H1 (cell line): ENCODE data around the gene RGL1. TPM values are rescaled to one million over a fixed set of nuclear protein-coding genes. Genes with fewer than 3 reads are reported as not detected.

Experiments used
- CTCF ChIA-PET: fragments of 300-600 bp; sonication (Branson Sonifier 250); formaldehyde crosslinking; loops from one replicate; lab custom pipeline; 2021; ENCODE audit not compliant: partially characterized antibody; lab: Charles Lee
- POLR2A ChIA-PET: fragments of 300-600 bp; sonication (Branson Sonifier 250); formaldehyde crosslinking; loops from one replicate; lab custom pipeline; 2021; ENCODE audit warnings: inconsistent platforms; ENCODE audit not compliant: partially characterized antibody; lab: Charles Lee
- DNase-seq, 2 experiments: peaks; one replicate each; pipeline versions ENCODE4 v3.0.0 to v3.0.0-alpha.2; 2010 to 2022; ENCODE audit warnings: low spot score in 2 of 2, low read depth in 1 of 2, mixed read lengths in 1 of 2
- FAIRE-seq: peaks from 2 replicates; lab custom pipeline; 2011; peaks lifted over from hg19 to GRCh38; lab: Jason Lieb, UNC
- H2AFZ ChIP-seq: 2 replicates; pipeline ENCODE4 v1.8.1; 2012; ENCODE audit warnings: low read length, inconsistent platforms
- H2AK5ac ChIP-seq: 2 replicates; pipeline ENCODE4 v1.6.1; 2013; ENCODE audit warnings: low read depth, low read length
- H2BK120ac ChIP-seq: replicated peaks from 2 replicates; pipeline ENCODE3; 2013; ENCODE audit warnings: low read depth, low read length, inconsistent platforms
- H2BK12ac ChIP-seq: 2 replicates; pipeline ENCODE4 v1.6.1; 2013; ENCODE audit warnings: low read depth, low read length
- H2BK15ac ChIP-seq: 2 replicates; pipeline ENCODE4 v1.6.1; 2013; ENCODE audit warnings: low read length
- H2BK20ac ChIP-seq: 2 replicates; pipeline ENCODE4 v1.6.1; 2013; ENCODE audit warnings: low read length
- H2BK5ac ChIP-seq: 2 replicates; pipeline ENCODE4 v1.6.1; 2013; ENCODE audit warnings: low read depth, low read length
- H3K14ac ChIP-seq: 2 replicates; pipeline ENCODE4 v1.6.1; 2013; ENCODE audit warnings: inconsistent platforms; ENCODE audit not compliant: insufficient read length
- H3K18ac ChIP-seq: 2 replicates; pipeline ENCODE4 v1.6.1; 2013; ENCODE audit warnings: low read length; ENCODE audit errors: extremely low read depth
- H3K23ac ChIP-seq: 2 replicates; pipeline ENCODE4 v1.6.1; 2013; ENCODE audit warnings: inconsistent platforms; ENCODE audit not compliant: insufficient read length
- H3K23me2 ChIP-seq: 2 replicates; pipeline ENCODE4 v1.6.1; 2013; ENCODE audit warnings: low read depth, low read length
- H3K27ac ChIP-seq: 2 replicates; pipeline ENCODE4 v1.6.1; 2011; ENCODE audit warnings: low read depth, low read length, inconsistent platforms
- H3K27me3 ChIP-seq, 4 experiments: replicated peaks in 1 of 4; 1 replicate in 1 of 4; 2 replicates in 3 of 4; pipeline versions ENCODE4 v1.6.1 to v1.8.1; 2011 to 2013; ENCODE audit warnings: low read length in 3 of 4, mild to moderate bottlenecking in 3 of 4, inconsistent platforms in 2 of 4, mixed read lengths in 2 of 4, moderate library complexity in 1 of 4; ENCODE audit not compliant: control insufficient read depth in 3 of 4, insufficient read depth in 3 of 4; ENCODE audit errors: extremely low read depth in 1 of 4
- H3K36me3 ChIP-seq, 4 experiments: 2 replicates each; pipeline versions ENCODE4 v1.6.1 to v1.8.1; 2011 to 2013; ENCODE audit warnings: mild to moderate bottlenecking in 4 of 4, low read length in 3 of 4, moderate library complexity in 2 of 4, control low read depth in 1 of 4, inconsistent platforms in 1 of 4; ENCODE audit not compliant: insufficient read depth in 4 of 4, control insufficient read depth in 2 of 4
- H3K4ac ChIP-seq: replicated peaks from 2 replicates; pipeline ENCODE3; 2013; ENCODE audit warnings: low read length, low read depth, mixed read lengths, inconsistent platforms; ENCODE audit not compliant: insufficient read length
- H3K4me1 ChIP-seq, 4 experiments: replicated peaks in 1 of 4; 1 replicate in 1 of 4; 2 replicates in 3 of 4; pipeline versions ENCODE4 v1.6.1 to v1.8.1; 2011 to 2013; ENCODE audit warnings: low read length in 3 of 4, inconsistent platforms in 2 of 4, mixed read lengths in 1 of 4; ENCODE audit not compliant: insufficient read depth in 4 of 4, control insufficient read depth in 3 of 4
- H3K4me2 ChIP-seq, 2 experiments: 2 replicates each; pipeline versions ENCODE4 v1.6.1 to v1.8.1; 2011 to 2013; ENCODE audit warnings: low read depth in 2 of 2, low read length in 2 of 2, control low read depth in 1 of 2, inconsistent platforms in 1 of 2, mild to moderate bottlenecking in 1 of 2; ENCODE audit not compliant: insufficient read depth in 1 of 2
- H3K4me3 ChIP-seq, 4 experiments: fragments of 200-600, 300-600 bp in 1 of 4; sonication (generic), shearing (Covaris generic), sonication (Bioruptor Twin) in 1 of 4; 2 replicates each; pipeline versions ENCODE4 v1.5.1 to v1.8.1; 2011 to 2016; ENCODE audit warnings: low read length in 4 of 4, low read depth in 3 of 4, control low read depth in 2 of 4, inconsistent platforms in 2 of 4, mild to moderate bottlenecking in 2 of 4, mixed read lengths in 1 of 4, moderate library complexity in 1 of 4; ENCODE audit not compliant: insufficient read depth in 2 of 4; ENCODE audit errors: extremely low read depth in 1 of 4
- H3K56ac ChIP-seq: replicated peaks from 2 replicates; pipeline ENCODE3; 2013; ENCODE audit warnings: low read depth, mild to moderate bottlenecking, mixed read lengths, low read length, inconsistent platforms; ENCODE audit not compliant: insufficient read length
- H3K79me1 ChIP-seq: 2 replicates; pipeline ENCODE4 v1.6.1; 2013; ENCODE audit warnings: low read depth, low read length, control low read depth
- H3K79me2 ChIP-seq, 2 experiments: 2 replicates each; pipeline versions ENCODE4 v1.6.1 to v1.8.1; 2012 to 2013; ENCODE audit warnings: low read length in 2 of 2, mild to moderate bottlenecking in 2 of 2, inconsistent platforms in 1 of 2; ENCODE audit not compliant: insufficient read depth in 2 of 2, control insufficient read depth in 1 of 2
- H3K9ac ChIP-seq, 4 experiments: replicated peaks in 1 of 4; 1 replicate in 1 of 4; 2 replicates in 3 of 4; pipeline versions ENCODE4 v1.6.1 to v1.8.1; 2011 to 2013; ENCODE audit warnings: low read depth in 3 of 4, low read length in 3 of 4, control low read depth in 2 of 4, mild to moderate bottlenecking in 2 of 4, moderate library complexity in 2 of 4, inconsistent platforms in 1 of 4; ENCODE audit errors: extremely low read depth in 1 of 4
- H3K9me3 ChIP-seq, 2 experiments: 2 replicates each; pipeline versions ENCODE4 v1.6.1 to v1.8.1; 2012 to 2013; ENCODE audit warnings: mild to moderate bottlenecking in 2 of 2, moderate library complexity in 2 of 2, control low read depth in 1 of 2, inconsistent platforms in 1 of 2, low read depth in 1 of 2, low read length in 1 of 2, mixed read lengths in 1 of 2; ENCODE audit not compliant: insufficient read depth in 2 of 2
- H4K20me1 ChIP-seq, 2 experiments: replicated peaks in 1 of 2; 2 replicates each; pipeline versions ENCODE3 to v1.8.1; 2011 to 2013; ENCODE audit warnings: inconsistent platforms in 2 of 2, low read length in 2 of 2, mild to moderate bottlenecking in 1 of 2; ENCODE audit not compliant: insufficient read depth in 2 of 2, control insufficient read depth in 1 of 2
- H4K5ac ChIP-seq: 2 replicates; pipeline ENCODE4 v1.6.1; 2013; ENCODE audit warnings: low read length, low read depth, mixed read lengths, inconsistent platforms; ENCODE audit not compliant: insufficient read length
- H4K8ac ChIP-seq: 2 replicates; pipeline ENCODE4 v1.8.0; 2013; ENCODE audit warnings: mild to moderate bottlenecking, moderate library complexity, low read length, inconsistent platforms; ENCODE audit not compliant: insufficient read depth; ENCODE audit errors: extremely low read depth
- H4K91ac ChIP-seq: replicated peaks from 2 replicates; pipeline ENCODE3; 2013; ENCODE audit warnings: low read length, mixed read lengths, inconsistent platforms; ENCODE audit not compliant: insufficient read length
- BCL11A ChIP-seq, 2 experiments: IDR thresholded peaks; one replicate each; pipeline ENCODE4 v1.6.1; 2011; ENCODE audit warnings: low read depth in 2 of 2, low read length in 2 of 2, mild to moderate bottlenecking in 2 of 2
- CHD1 ChIP-seq: IDR thresholded peaks from 2 replicates; pipeline ENCODE4 v1.6.1; 2012; ENCODE audit warnings: low read depth, low read length, improper control_type of control experiment
- CREB1 ChIP-seq: IDR thresholded peaks from 2 replicates; pipeline ENCODE4 v1.6.1; 2012; ENCODE audit warnings: inconsistent platforms
- FOSL1 ChIP-seq: IDR thresholded peaks from 2 replicates; pipeline ENCODE4 v1.6.1; 2011; ENCODE audit warnings: mild to moderate bottlenecking, low read depth, low read length, moderate library complexity; ENCODE audit not compliant: insufficient read depth
- JUN ChIP-seq: IDR thresholded peaks from 2 replicates; pipeline ENCODE4 v1.6.1; 2011; ENCODE audit warnings: low read depth, mild to moderate bottlenecking, improper control_type of control experiment, low read length
- JUND ChIP-seq: IDR thresholded peaks from 2 replicates; pipeline ENCODE4 v1.6.1; 2011; ENCODE audit warnings: mild to moderate bottlenecking, improper control_type of control experiment, low read length
- NRF1 ChIP-seq: IDR thresholded peaks from 2 replicates; pipeline ENCODE4 v1.6.1; 2011; ENCODE audit warnings: mild to moderate bottlenecking, low read depth, low read length, improper control_type of control experiment
- POLR2AphosphoS5 ChIP-seq: IDR thresholded peaks from 2 replicates; pipeline ENCODE4 v1.6.1; 2011; ENCODE audit warnings: low read depth, low read length
- SAP30 ChIP-seq: fragments of 300-600 bp; sonication (generic); IDR thresholded peaks from 2 replicates; pipeline ENCODE4 v1.7.1; 2012; ENCODE audit warnings: low read length, moderate library complexity, mild to moderate bottlenecking, inconsistent platforms; ENCODE audit not compliant: insufficient read depth, insufficient replicate concordance
- TCF12 ChIP-seq: IDR thresholded peaks from 2 replicates; pipeline ENCODE4 v1.6.1; 2011; ENCODE audit warnings: low read depth, mild to moderate bottlenecking, low read length
- TEAD4 ChIP-seq: IDR thresholded peaks from 2 replicates; pipeline ENCODE4 v1.6.1; 2012; ENCODE audit warnings: low read depth, low read length, inconsistent platforms, mixed read lengths
- WGBS, 2 experiments: shearing (Covaris generic) in 1 of 2; methylation state at CpG; one replicate each; pipeline versions ENCODE4 v1.1.6 to v1.1.7; 2013 to 2015; ENCODE audit warnings: low lambda C conversion rate in 2 of 2, mixed read lengths in 2 of 2, inconsistent platforms in 1 of 2, low coverage in 1 of 2, missing lambda C conversion rate in 1 of 2; ENCODE audit not compliant: insufficient replicate concordance in 2 of 2, insufficient coverage in 1 of 2, insufficient read length in 1 of 2; ENCODE audit errors: extremely low coverage in 1 of 2, missing lambda C conversion rate in 1 of 2; 5-methylcytosine and 5-hydroxymethylcytosine counted together
- polyA plus RNA-seq, 7 experiments: library from polyadenylated mRNA; depleted of rRNA in 3 of 7; stranded (reverse) in 5 of 7; unstranded in 2 of 7; fragments of >200 nt in 5 of 7; fragments of 200-250 nt in 2 of 7; gene quantifications; 1 replicate in 5 of 7; 2 replicates in 1 of 7; 4 replicates in 1 of 7; pipeline versions ENCODE4 v1.2.1 to v1.2.3, GENCODE V29; 2011 to 2013; ENCODE audit warnings: missing spikeins in 2 of 7, mixed read lengths in 2 of 7
- total RNA-seq: library from RNA; stranded (reverse); fragmentation: NEBNext Ultra II Directional; extraction: Animal tissue kit (Norgen Biotek cat#: 25700); gene quantifications from 2 replicates; pipeline ENCODE4 v1.2.1, GENCODE V29; 2021
- TF ChIP-seq, protein P1 (sequence below), 3 experiments: IDR thresholded peaks; 1 replicate in 2 of 3; 2 replicates in 1 of 3; pipeline versions ENCODE4 v1.5.1 to v1.6.1; 2011; ENCODE audit warnings: low read length in 3 of 3, mild to moderate bottlenecking in 3 of 3, inconsistent platforms in 2 of 3, low read depth in 1 of 3, moderate library complexity in 1 of 3; ENCODE audit not compliant: insufficient read depth in 1 of 3; ENCODE audit errors: control extremely low read depth in 1 of 3

Gene RGL1
- total and polyA plus RNA-seq, 2 of the 8 experiments (the other 6 are each of a cell fraction or from before 2014, with no cell fraction given): 0.98 to 2.4 TPM

DNA sequence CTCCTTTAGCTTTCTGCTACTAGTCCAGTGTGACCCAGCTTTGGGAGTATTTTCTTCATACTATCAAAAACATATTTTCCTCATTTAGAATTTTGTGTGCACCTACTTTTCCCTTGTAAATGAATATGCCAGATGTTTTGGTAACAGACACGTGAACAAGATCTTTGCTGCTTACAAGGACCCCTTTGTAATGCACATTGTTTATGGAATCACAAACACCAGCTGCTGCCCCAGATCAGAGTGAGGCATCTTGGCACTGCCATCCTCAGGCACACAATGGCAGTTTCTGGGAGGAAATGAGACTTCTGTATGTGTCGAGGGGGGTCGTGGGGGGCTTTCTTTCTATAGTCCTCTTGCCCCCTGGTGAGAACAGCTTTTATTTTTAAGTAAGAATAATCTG lies 115.7 kb downstream of the RGL1 start:
- Histone ChIP-seq H3K79me1 (no peaks in the 10 kb centered on the region), H3K23me2 (no peaks in the 10 kb centered on the region), H3K56ac (no peak overlapping the region), H3K79me2 (no peaks in the 10 kb centered on the region), H3K4ac (no peak overlapping the region), H2BK20ac (no peak overlapping the region), H3K9me3 (no peaks in the 10 kb centered on the region), H4K91ac (no peak overlapping the region), H3K4me1 (no peaks in the 10 kb centered on the region; a peak in 1 of 7 replicates), H4K8ac (no peak overlapping the region), H2AK5ac (no peak overlapping the region), H3K4me3 (no peak overlapping the region), H3K9ac (no peak overlapping the region), H2BK120ac (no peak overlapping the region), H3K23ac (no peak overlapping the region), H2BK12ac (no peak overlapping the region), H4K5ac (no peak overlapping the region), H2BK15ac (no peak overlapping the region), H3K18ac (no peak overlapping the region), H4K20me1 (no peaks in the 10 kb centered on the region), H3K27me3 (no peaks in the 10 kb centered on the region), H3K4me2 (no peak overlapping the region), H2BK5ac (no peak overlapping the region), H3K14ac (no peak overlapping the region), H2AFZ (no peak overlapping the region), H3K27ac (no peak overlapping the region), H3K36me3 (no peaks in the 10 kb centered on the region; a peak in 1 of 8 replicates)
- WGBS, 2 experiments: 75% methylated on average over 3 of the region's 3 CpGs; no CpG with 5 or more reads in 1 of the 2 experiments
- FAIRE-seq: no peak
- POLR2A ChIA-PET: no interaction called here
- CTCF ChIA-PET: interaction anchor here (0.8 to 3.4 kb wide), 7 partner anchors 9 to 266 kb away, joined by 3 to 17 read pairs (median 5); no protein-coding TSS in a partner anchor
- DNase-seq: no peak
- TF ChIP-seq NRF1 (no peak), CREB1 (no peak), TEAD4 (no peak), CHD1 (no peak), SAP30 (no peak), JUN (no peak), TCF12 (no peak), FOSL1 (no peak), BCL11A (IDR thresholded peaks at IDR 0.05; ENCODE audit: low read depth in 2 of 2, low read length in 2 of 2) (no peak), POLR2AphosphoS5 (no peak), JUND (no peak)
- TF ChIP-seq, protein P1, sequence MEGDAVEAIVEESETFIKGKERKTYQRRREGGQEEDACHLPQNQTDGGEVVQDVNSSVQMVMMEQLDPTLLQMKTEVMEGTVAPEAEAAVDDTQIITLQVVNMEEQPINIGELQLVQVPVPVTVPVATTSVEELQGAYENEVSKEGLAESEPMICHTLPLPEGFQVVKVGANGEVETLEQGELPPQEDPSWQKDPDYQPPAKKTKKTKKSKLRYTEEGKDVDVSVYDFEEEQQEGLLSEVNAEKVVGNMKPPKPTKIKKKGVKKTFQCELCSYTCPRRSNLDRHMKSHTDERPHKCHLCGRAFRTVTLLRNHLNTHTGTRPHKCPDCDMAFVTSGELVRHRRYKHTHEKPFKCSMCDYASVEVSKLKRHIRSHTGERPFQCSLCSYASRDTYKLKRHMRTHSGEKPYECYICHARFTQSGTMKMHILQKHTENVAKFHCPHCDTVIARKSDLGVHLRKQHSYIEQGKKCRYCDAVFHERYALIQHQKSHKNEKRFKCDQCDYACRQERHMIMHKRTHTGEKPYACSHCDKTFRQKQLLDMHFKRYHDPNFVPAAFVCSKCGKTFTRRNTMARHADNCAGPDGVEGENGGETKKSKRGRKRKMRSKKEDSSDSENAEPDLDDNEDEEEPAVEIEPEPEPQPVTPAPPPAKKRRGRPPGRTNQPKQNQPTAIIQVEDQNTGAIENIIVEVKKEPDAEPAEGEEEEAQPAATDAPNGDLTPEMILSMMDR (IDR thresholded peaks at IDR 0.05; ENCODE audit: control extremely low read depth in 1 of 3, insufficient read depth in 1 of 3, low read depth in 1 of 3, low read length in 3 of 3): no peak
